NCI-H1694 (cell line): Measurements from ENCODE around the gene CELF4.

Source experiments
- DNase-seq: peaks from one replicate; lab custom pipeline; 2025; lab: John Stamatoyannopoulos, UW

CELF4 gene

GRCh38 chr18:37254236-37254754, 311.3 kb downstream of the CELF4 start:
- no peak for DNase-seq

- DNase-seq, result no peak
These were observed 312.0 kb downstream of the CELF4 start for GRCh38 chr18:37253394-37254235.

GRCh38 chr18:37252854-37253393, 312.7 kb downstream of the CELF4 start:
- DNase-seq, result no peak

GRCh38 chr18:37252342-37252741, 313.3 kb downstream of the CELF4 start:
- DNase-seq, result no peak

GRCh38 chr18:37251679-37252078, 313.9 kb downstream of the CELF4 start:
- no peak for DNase-seq

- no peak for DNase-seq
These were observed 315.5 kb downstream of the CELF4 start for GRCh38 chr18:37249895-37250618.

- no peak for DNase-seq
These were observed 316.3 kb downstream of the CELF4 start for GRCh38 chr18:37249171-37249886.

GRCh38 chr18:37248281-37248680, 317.3 kb downstream of the CELF4 start:
- DNase-seq, result no peak

GRCh38 chr18:37247497-37248161, 318.0 kb downstream of the CELF4 start:
- DNase-seq, result no peak

- DNase-seq, result no peak
These were observed 318.7 kb downstream of the CELF4 start for GRCh38 chr18:37246779-37247340.

GRCh38 chr18:37244618-37245017, 321.0 kb downstream of the CELF4 start:
- DNase-seq, result no peak

- no peak for DNase-seq
These were observed 321.9 kb downstream of the CELF4 start for GRCh38 chr18:37243741-37244140.

- DNase-seq, result no peak
These were observed 322.6 kb downstream of the CELF4 start for GRCh38 chr18:37242826-37243560.

- DNase-seq, result no peak
These were observed 323.5 kb downstream of the CELF4 start for GRCh38 chr18:37242091-37242490.

- DNase-seq, result no peak
These were observed 327.1 kb downstream of the CELF4 start for GRCh38 chr18:37238282-37239108.

- no peak for DNase-seq
These were observed 330.0 kb downstream of the CELF4 start for GRCh38 chr18:37235583-37235982.

- DNase-seq, result no peak
These were observed 334.3 kb downstream of the CELF4 start for GRCh38 chr18:37231251-37231650.

GRCh38 chr18:37230768-37231167, 334.8 kb downstream of the CELF4 start:
- no peak for DNase-seq

- DNase-seq, result no peak
These were observed 340.3 kb downstream of the CELF4 start for GRCh38 chr18:37225279-37225678.

GRCh38 chr18:37222999-37223378, 342.6 kb downstream of the CELF4 start:
- DNase-seq, result no peak
